Astrocyte (in vitro differentiated cells and primary cell): Measurements from ENCODE around the gene TMTC1.

Source experiments
- CTCF ChIP-seq: IDR thresholded peaks from 2 replicates; pipeline ENCODE4 v1.5.1; 2011; ENCODE audit warnings: low read depth, mild to moderate bottlenecking, inconsistent platforms, low read length, moderate library complexity; ENCODE audit not compliant: insufficient read depth
- EZH2 ChIP-seq: IDR thresholded peaks from 2 replicates; pipeline ENCODE4 v1.6.1; 2012; ENCODE audit warnings: mild to moderate bottlenecking, low read length, inconsistent platforms; ENCODE audit not compliant: insufficient read depth

- TF ChIP-seq CTCF (no peak), EZH2 (no peak)
Measured at GRCh38 chr12:29752121-29752520, 31.6 kb downstream of the TMTC1 start.
